Common myeloid progenitor, CD34-positive (primary cell): ENCODE results near the gene MAT2A.

ENCODE experiments used
- CTCF ChIA-PET: fragments of 350-600 bp; sonication (Branson Sonifier 250); formaldehyde crosslinking; loops from one replicate; lab custom pipeline; 2021; ENCODE audit warnings: antibody characterized with exemption; lab: Charles Lee
- POLR2A ChIA-PET: fragments of 350-600 bp; sonication (Branson Sonifier 250); formaldehyde crosslinking; loops from one replicate; lab custom pipeline; 2021; ENCODE audit warnings: antibody characterized with exemption; lab: Charles Lee
- DNase-seq, 3 donors: peaks; one replicate each; pipeline versions ENCODE4 v3.0.0 to v3.0.0-alpha.2; 2013
- H3K27ac ChIP-seq, 2 experiments: 1 replicate in 1 of 2; 2 replicates in 1 of 2; pipeline ENCODE4 v1.7.0; 2013; ENCODE audit warnings: inconsistent platforms in 2 of 2, low read length in 2 of 2, mild to moderate bottlenecking in 2 of 2, low read depth in 1 of 2, moderate library complexity in 1 of 2; ENCODE audit not compliant: severe bottlenecking in 2 of 2, insufficient read depth in 1 of 2, poor library complexity in 1 of 2
- H3K27me3 ChIP-seq, 5 experiments: replicated peaks in 2 of 5; 1 replicate in 3 of 5; 2 replicates in 2 of 5; pipeline versions ENCODE4 v1.6.1 to v1.7.0; 2013; ENCODE audit warnings: low read length in 4 of 5, mild to moderate bottlenecking in 2 of 5, moderate library complexity in 2 of 5, inconsistent platforms in 1 of 5; ENCODE audit not compliant: insufficient read depth in 5 of 5, control insufficient read depth in 4 of 5
- H3K36me3 ChIP-seq, 4 experiments: 1 replicate in 2 of 4; 2 replicates in 2 of 4; pipeline versions ENCODE4 v1.6.1 to v1.7.0; 2013; ENCODE audit warnings: low read length in 3 of 4, control low read depth in 1 of 4, mild to moderate bottlenecking in 1 of 4; ENCODE audit not compliant: control insufficient read depth in 4 of 4, insufficient read depth in 4 of 4
- H3K4me1 ChIP-seq, 4 experiments: 1 replicate in 3 of 4; 2 replicates in 1 of 4; pipeline versions ENCODE4 v1.6.1 to v1.7.1; 2013; ENCODE audit warnings: low read length in 3 of 4, mild to moderate bottlenecking in 3 of 4, control low read depth in 1 of 4, inconsistent platforms in 1 of 4, moderate library complexity in 1 of 4; ENCODE audit not compliant: control insufficient read depth in 4 of 4, insufficient read depth in 4 of 4; ENCODE audit errors: control extremely low read depth in 1 of 4
- H3K4me3 ChIP-seq, 7 experiments: 1 replicate in 4 of 7; 2 replicates in 3 of 7; pipeline versions ENCODE4 v1.5.1 to v1.7.0; 2013; ENCODE audit warnings: mild to moderate bottlenecking in 7 of 7, low read length in 6 of 7, moderate library complexity in 6 of 7, inconsistent platforms in 2 of 7, low read depth in 2 of 7, control low read depth in 1 of 7; ENCODE audit not compliant: insufficient read depth in 4 of 7, control insufficient read depth in 1 of 7; ENCODE audit errors: extremely low read depth in 1 of 7
- H3K9me3 ChIP-seq, 5 experiments: 1 replicate in 4 of 5; 2 replicates in 1 of 5; pipeline versions ENCODE4 v1.6.1 to v1.7.1; 2013; ENCODE audit warnings: low read length in 4 of 5, mild to moderate bottlenecking in 2 of 5, inconsistent platforms in 1 of 5, low read depth in 1 of 5, moderate library complexity in 1 of 5; ENCODE audit not compliant: control insufficient read depth in 4 of 5, insufficient read depth in 2 of 5; ENCODE audit errors: control extremely low read depth in 1 of 5
- WGBS: methylation state at CpG from one replicate; pipeline ENCODE4 v1.1.5; 2013; ENCODE audit not compliant: insufficient coverage; 5-methylcytosine and 5-hydroxymethylcytosine counted together

MAT2A gene

GRCh38 chr2:85534881-85535280, 4.1 kb upstream of the MAT2A start:
- H3K27ac ChIP-seq: no peak overlapping the region
- H3K4me3 ChIP-seq: no peak overlapping the region
- WGBS: 0% methylated on average over 1 of the region's 3 CpGs
- peaks cover 0 to 3% (median 0%) of the 10 kb centered on the region in 4 experiments for H3K36me3 ChIP-seq
- POLR2A ChIA-PET: interaction anchor here (0.7 to 1.1 kb wide), 3 partner anchors 39 to 107 kb away, joined by 3 to 7 read pairs (median 3); no protein-coding TSS in a partner anchor
- peaks cover 14 to 39% (median 35%) of the 10 kb centered on the region in 4 experiments for H3K4me1 ChIP-seq
- H3K27me3 ChIP-seq: no peaks in the 10 kb centered on the region
- CTCF ChIA-PET: interaction anchor here (0.9 to 28.0 kb wide), 8 partner anchors 11 to 121 kb away, joined by 3 to 584 read pairs (median 4); partner anchors contain the start of gene SH2D6
- H3K9me3 ChIP-seq: no peaks in the 10 kb centered on the region
- peak in 1 of 3 donors; percentile 39 for DNase-seq

GRCh38 chr2:85536479-85536878, 2.5 kb upstream of the MAT2A start:
- CTCF ChIA-PET: interaction anchor here (1.2 to 28.0 kb wide), 6 partner anchors 14 to 122 kb away, joined by 3 to 584 read pairs (median 4); partner anchors contain the start of gene SH2D6
- POLR2A ChIA-PET: no interaction called here
- Histone ChIP-seq H3K27me3 (no peaks in the 10 kb centered on the region), H3K9me3 (no peaks in the 10 kb centered on the region), H3K4me3 (no peak overlapping the region), H3K27ac (peak overlapping the region in 1 of 2 experiments; percentile 27), H3K4me1 (peaks cover 27 to 55% (median 49%) of the 10 kb centered on the region in 4 experiments), H3K36me3 (peaks cover 0 to 19% (median 4%) of the 10 kb centered on the region in 4 experiments)
- WGBS: 30% methylated on average over 2 of the region's 3 CpGs
- peak in 2 of 3 donors; percentile 56 to 70 for DNase-seq

- H3K9me3 ChIP-seq: no peaks in the 10 kb centered on the region
- CTCF ChIA-PET: interaction anchor here (1.0 to 28.0 kb wide), 10 partner anchors 13 to 132 kb away, joined by 3 to 584 read pairs (median 5); partner anchors contain the start of gene SH2D6
- H3K36me3 ChIP-seq: peaks cover 13 to 33% (median 18%) of the 10 kb centered on the region in 4 experiments
- DNase-seq: peak in 2 of 3 donors; percentile 43 to 53
- H3K4me3 ChIP-seq: peak overlapping the region; percentile 61 to 96 (median 85)
- POLR2A ChIA-PET: interaction anchor here (0.8 to 3.5 kb wide), 15 partner anchors 13 to 149 kb away, joined by 3 to 69 read pairs (median 6); partner anchors contain the start of genes GGCX and SH2D6
- peaks cover 37 to 63% (median 59%) of the 10 kb centered on the region in 4 experiments for H3K4me1 ChIP-seq
- peak overlapping the region; percentile 98 to 100 for H3K27ac ChIP-seq
- H3K27me3 ChIP-seq: no peaks in the 10 kb centered on the region
- 0% methylated on average over 27 of the region's 35 CpGs for WGBS
Measured at GRCh38 chr2:85537600-85538506, 1.1 kb upstream of the MAT2A start.

GRCh38 chr2:85539361-85540132, 579 bp downstream of the MAT2A start:
- no peaks in the 10 kb centered on the region for H3K27me3 ChIP-seq
- peak; percentile 66 to 87 (median 82) for DNase-seq
- peaks cover 16 to 46% (median 27%) of the 10 kb centered on the region in 4 experiments for H3K36me3 ChIP-seq
- ChIA-PET POLR2A (interaction anchor here (0.7 to 3.5 kb wide), 20 partner anchors 11 to 570 kb away, joined by 3 to 69 read pairs (median 6); partner anchors contain the start of genes GGCX, SH2D6 and VAMP8), CTCF (interaction anchor here (0.8 to 28.0 kb wide), 14 partner anchors 11 to 151 kb away, joined by 3 to 584 read pairs (median 5); partner anchors contain the start of gene SH2D6)
- peak overlapping the region; percentile 61 to 96 (median 85) for H3K4me3 ChIP-seq
- peak overlapping the region; percentile 98 to 100 for H3K27ac ChIP-seq
- H3K4me1 ChIP-seq: peaks cover 37 to 60% (median 55%) of the 10 kb centered on the region in 4 experiments
- H3K9me3 ChIP-seq: no peaks in the 10 kb centered on the region
- WGBS: under 1% methylated on average over 54 of the region's 67 CpGs

- WGBS: 1% methylated on average over 9 of the region's 11 CpGs
- Histone ChIP-seq H3K36me3 (peaks cover 17 to 52% (median 30%) of the 10 kb centered on the region in 4 experiments), H3K4me1 (peaks cover 35 to 54% (median 50%) of the 10 kb centered on the region in 4 experiments), H3K4me3 (peak overlapping the region; percentile 61 to 96 (median 85)), H3K9me3 (no peaks in the 10 kb centered on the region), H3K27ac (peak overlapping the region; percentile 98 to 100), H3K27me3 (no peaks in the 10 kb centered on the region)
- CTCF ChIA-PET: interaction anchor here (0.8 to 28.0 kb wide), 8 partner anchors 11 to 152 kb away, joined by 3 to 584 read pairs (median 5); partner anchors contain the start of gene SH2D6
- no peak for DNase-seq
- POLR2A ChIA-PET: interaction anchor here (0.7 to 3.5 kb wide), 6 partner anchors 11 to 571 kb away, joined by 3 to 69 read pairs (median 8); partner anchors contain the start of gene GGCX
Measured at GRCh38 chr2:85540133-85540648, 1.2 kb downstream of the MAT2A start.

GRCh38 chr2:85541262-85541661, 2.3 kb downstream of the MAT2A start:
- 86% methylated on average over 1 of the region's 4 CpGs for WGBS
- peaks cover 21 to 59% (median 37%) of the 10 kb centered on the region in 4 experiments for H3K36me3 ChIP-seq
- no peaks in the 10 kb centered on the region for H3K27me3 ChIP-seq
- CTCF ChIA-PET: interaction anchor here (1.1 to 28.0 kb wide), 7 partner anchors 10 to 148 kb away, joined by 3 to 584 read pairs (median 7); partner anchors contain the start of gene SH2D6
- POLR2A ChIA-PET: interaction anchor here (3.5 kb wide), 1 partner anchor 9 kb away, joined by 69 read pairs; no protein-coding TSS in a partner anchor
- no peak for DNase-seq
- peaks cover 35 to 51% (median 47%) of the 10 kb centered on the region in 4 experiments for H3K4me1 ChIP-seq
- peak overlapping the region in 1 of 2 experiments; percentile 18 for H3K27ac ChIP-seq
- peak overlapping the region in 6 of 7 experiments; percentile 70 to 96 (median 88) for H3K4me3 ChIP-seq
- H3K9me3 ChIP-seq: no peaks in the 10 kb centered on the region
